ENCODE results near the gene PEX5L.

GRCh38 chr3:179865861-179866505 is 170.8 kb downstream of the PEX5L start:
- TF ChIP-seq, protein P1, sequence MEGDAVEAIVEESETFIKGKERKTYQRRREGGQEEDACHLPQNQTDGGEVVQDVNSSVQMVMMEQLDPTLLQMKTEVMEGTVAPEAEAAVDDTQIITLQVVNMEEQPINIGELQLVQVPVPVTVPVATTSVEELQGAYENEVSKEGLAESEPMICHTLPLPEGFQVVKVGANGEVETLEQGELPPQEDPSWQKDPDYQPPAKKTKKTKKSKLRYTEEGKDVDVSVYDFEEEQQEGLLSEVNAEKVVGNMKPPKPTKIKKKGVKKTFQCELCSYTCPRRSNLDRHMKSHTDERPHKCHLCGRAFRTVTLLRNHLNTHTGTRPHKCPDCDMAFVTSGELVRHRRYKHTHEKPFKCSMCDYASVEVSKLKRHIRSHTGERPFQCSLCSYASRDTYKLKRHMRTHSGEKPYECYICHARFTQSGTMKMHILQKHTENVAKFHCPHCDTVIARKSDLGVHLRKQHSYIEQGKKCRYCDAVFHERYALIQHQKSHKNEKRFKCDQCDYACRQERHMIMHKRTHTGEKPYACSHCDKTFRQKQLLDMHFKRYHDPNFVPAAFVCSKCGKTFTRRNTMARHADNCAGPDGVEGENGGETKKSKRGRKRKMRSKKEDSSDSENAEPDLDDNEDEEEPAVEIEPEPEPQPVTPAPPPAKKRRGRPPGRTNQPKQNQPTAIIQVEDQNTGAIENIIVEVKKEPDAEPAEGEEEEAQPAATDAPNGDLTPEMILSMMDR (IDR thresholded peaks at IDR 0.05; ENCODE audit: poor library complexity), result no peak
- no peak for TF ChIP-seq EZH2 (IDR thresholded peaks at IDR 0.05; ENCODE audit: borderline replicate concordance)
